Mesothelial cell of epicardium (in vitro differentiated cells): ENCODE data around the gene RAB8A. TPM values are rescaled to one million over a fixed set of nuclear protein-coding genes. Genes with fewer than 3 reads are reported as not detected.
"Not testable (repeated sequence)": the region's sequence is repeated elsewhere in the genome, so short reads cannot be mapped to it uniquely, and the experiment has no call there.

ENCODE experiments used
- DNase-seq, 2 experiments: peaks; one replicate each; pipeline ENCODE4 v3.0.0; 2021; ENCODE audit warnings: low spot score in 2 of 2; ENCODE audit not compliant: unreplicated experiment in 2 of 2
- H3K27ac Mint-ChIP-seq: 2 replicates; pipeline ENCODE4 v1.8.0; 2021; ENCODE audit warnings: mixed read lengths
- H3K27me3 Mint-ChIP-seq: 2 replicates; pipeline ENCODE4 v1.8.0; 2021; ENCODE audit warnings: low read depth, mixed read lengths
- H3K36me3 Mint-ChIP-seq: 2 replicates; pipeline ENCODE4 v1.8.0; 2021; ENCODE audit warnings: mixed read lengths
- H3K4me1 Mint-ChIP-seq: 2 replicates; pipeline ENCODE4 v1.8.0; 2021; ENCODE audit warnings: mixed read lengths
- H3K4me3 Mint-ChIP-seq: 2 replicates; pipeline ENCODE4 v1.8.0; 2021; ENCODE audit warnings: mild to moderate bottlenecking, moderate library complexity, mixed read lengths
- H3K9me3 Mint-ChIP-seq: 2 replicates; pipeline ENCODE4 v1.8.0; 2021; ENCODE audit warnings: mixed read lengths
- total RNA-seq: library from RNA; stranded (reverse); gene quantifications from 3 replicates; pipeline ENCODE4 v1.2.1, GENCODE V29; 2021
- TF ChIP-seq, protein P1 (sequence below): fragments of 200-600 bp; sonication (generic); IDR thresholded peaks from one replicate; pipeline ENCODE4 v1.5.0; 2021; ENCODE audit warnings: antibody characterized with exemption; ENCODE audit not compliant: unreplicated experiment

RAB8A gene
- total RNA-seq, 1 donor from 2014 or later, result 69.4 TPM

DNA sequence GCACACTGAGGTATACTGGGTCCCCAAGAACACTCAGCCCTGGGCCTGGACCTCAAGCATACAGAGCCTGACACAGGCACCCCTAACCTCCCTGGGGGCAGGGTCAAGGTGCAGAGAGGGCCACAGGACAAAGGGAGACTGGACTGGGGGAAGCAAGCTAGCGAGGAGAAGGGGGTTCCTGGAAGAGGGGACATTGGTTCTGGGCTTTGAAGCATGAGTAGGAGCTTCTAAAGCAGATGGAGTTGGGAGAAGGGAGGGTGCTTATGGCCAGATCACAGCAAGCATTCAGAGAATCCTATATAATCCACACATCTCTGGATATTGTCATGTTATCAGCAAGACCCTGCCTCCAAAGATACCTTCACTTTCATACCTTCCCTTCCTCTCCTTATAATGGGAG, 58.4 kb downstream of the RAB8A start:
- H3K4me3 Mint-ChIP-seq, result no peak overlapping the region
- DNase-seq, result no peak
- no peaks in the 10 kb centered on the region for H3K36me3 Mint-ChIP-seq
- TF ChIP-seq, protein P1, sequence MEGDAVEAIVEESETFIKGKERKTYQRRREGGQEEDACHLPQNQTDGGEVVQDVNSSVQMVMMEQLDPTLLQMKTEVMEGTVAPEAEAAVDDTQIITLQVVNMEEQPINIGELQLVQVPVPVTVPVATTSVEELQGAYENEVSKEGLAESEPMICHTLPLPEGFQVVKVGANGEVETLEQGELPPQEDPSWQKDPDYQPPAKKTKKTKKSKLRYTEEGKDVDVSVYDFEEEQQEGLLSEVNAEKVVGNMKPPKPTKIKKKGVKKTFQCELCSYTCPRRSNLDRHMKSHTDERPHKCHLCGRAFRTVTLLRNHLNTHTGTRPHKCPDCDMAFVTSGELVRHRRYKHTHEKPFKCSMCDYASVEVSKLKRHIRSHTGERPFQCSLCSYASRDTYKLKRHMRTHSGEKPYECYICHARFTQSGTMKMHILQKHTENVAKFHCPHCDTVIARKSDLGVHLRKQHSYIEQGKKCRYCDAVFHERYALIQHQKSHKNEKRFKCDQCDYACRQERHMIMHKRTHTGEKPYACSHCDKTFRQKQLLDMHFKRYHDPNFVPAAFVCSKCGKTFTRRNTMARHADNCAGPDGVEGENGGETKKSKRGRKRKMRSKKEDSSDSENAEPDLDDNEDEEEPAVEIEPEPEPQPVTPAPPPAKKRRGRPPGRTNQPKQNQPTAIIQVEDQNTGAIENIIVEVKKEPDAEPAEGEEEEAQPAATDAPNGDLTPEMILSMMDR, result no peak
- no peaks in the 10 kb centered on the region for H3K9me3 Mint-ChIP-seq
- peaks cover 5% of the 10 kb centered on the region for H3K4me1 Mint-ChIP-seq
- no peak overlapping the region for H3K27ac Mint-ChIP-seq
- no peaks in the 10 kb centered on the region for H3K27me3 Mint-ChIP-seq

DNA sequence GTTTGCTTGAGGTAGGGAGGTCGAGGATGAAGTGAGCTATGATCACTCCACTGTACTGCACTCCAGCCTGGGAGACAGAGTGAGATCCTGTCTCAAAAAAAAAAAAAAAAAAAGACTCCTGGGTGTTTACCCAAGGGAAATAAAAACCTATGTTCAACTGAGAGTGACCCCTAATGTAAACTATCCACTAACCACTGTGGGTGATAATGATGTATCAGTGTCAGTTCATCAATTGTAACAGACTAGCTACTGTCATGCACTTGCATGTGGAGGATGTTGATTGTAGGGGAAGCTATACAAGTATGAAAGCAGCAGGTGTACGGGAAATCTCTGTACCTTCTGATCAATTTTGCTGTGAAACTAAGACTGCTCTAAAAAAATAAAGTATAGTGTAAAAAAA, 64.3 kb downstream of the RAB8A start:
- Mint-ChIP-seq H3K36me3 (no peaks in the 10 kb centered on the region), H3K4me1 (peaks cover 7% of the 10 kb centered on the region), H3K27ac (no peak overlapping the region), H3K27me3 (no peaks in the 10 kb centered on the region), H3K9me3 (no peaks in the 10 kb centered on the region), H3K4me3 (no peak overlapping the region)
- TF ChIP-seq, protein P1, result no peak
- no peak for DNase-seq

DNA sequence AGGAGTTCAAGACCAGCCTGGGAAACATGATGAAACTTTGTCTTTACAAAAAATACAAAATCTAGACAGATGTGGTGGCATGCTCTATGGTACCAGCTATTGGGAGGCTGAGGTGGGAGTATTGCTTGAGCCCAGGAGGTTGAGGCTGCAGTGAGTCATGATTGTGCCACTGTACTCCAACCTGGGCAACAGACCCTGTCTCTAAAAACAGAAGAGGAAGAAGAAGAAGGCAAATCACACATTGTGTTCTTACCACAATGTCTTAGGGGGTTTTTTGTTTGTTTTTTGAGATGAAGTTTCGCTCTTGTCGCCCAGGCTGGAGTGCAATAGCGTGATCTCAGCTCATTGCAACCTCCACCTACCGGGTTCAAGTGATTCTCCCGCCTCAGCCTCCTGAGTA, 67.2 kb downstream of the RAB8A start:
- H3K27ac Mint-ChIP-seq, H3K4me1 Mint-ChIP-seq, H3K4me3 Mint-ChIP-seq, H3K36me3 Mint-ChIP-seq, DNase-seq, H3K27me3 Mint-ChIP-seq, H3K9me3 Mint-ChIP-seq: not testable (repeated sequence)

DNA sequence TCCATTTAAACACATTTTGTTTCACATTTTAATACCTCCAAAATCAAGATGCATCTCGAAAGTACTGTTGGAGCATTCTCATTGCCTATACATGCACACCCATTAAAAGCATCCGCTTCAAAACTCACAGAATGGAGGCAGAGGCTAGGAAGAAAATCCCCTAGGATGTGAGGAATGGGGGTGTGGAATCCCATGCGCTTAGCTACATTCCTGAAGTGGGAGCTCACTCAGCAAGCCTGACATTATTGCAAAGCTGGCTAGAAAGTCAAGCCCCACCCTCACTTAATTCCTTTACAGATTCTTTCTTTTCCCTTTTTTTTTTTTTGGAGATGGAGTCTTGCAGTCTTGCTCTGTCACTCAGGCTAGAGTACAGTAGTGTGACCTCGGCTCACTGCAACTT, 68.9 kb downstream of the RAB8A start:
- H3K9me3 Mint-ChIP-seq, result no peaks in the 10 kb centered on the region
- H3K4me1 Mint-ChIP-seq, result peaks cover 10% of the 10 kb centered on the region
- DNase-seq, result no peak
- no peaks in the 10 kb centered on the region for H3K36me3 Mint-ChIP-seq
- no peak overlapping the region for H3K27ac Mint-ChIP-seq
- no peak overlapping the region for H3K4me3 Mint-ChIP-seq
- H3K27me3 Mint-ChIP-seq, result no peaks in the 10 kb centered on the region
- TF ChIP-seq, protein P1, result no peak

Other genes starting within 250 kb of the RAB8A start
- not detected in 3 replicates for gene CYP4F2, start 213.8 kb upstream of the RAB8A start, total RNA-seq
- not detected in 3 replicates for gene CYP4F11, start 177.4 kb upstream of the RAB8A start, total RNA-seq
- gene OR10H4, start 162.9 kb upstream of the RAB8A start, total RNA-seq, result not detected in 3 replicates
- gene TPM4, start 35.4 kb upstream of the RAB8A start, total RNA-seq, result 561 to 582 TPM (median 564 TPM) in 3 replicates
- 0.27 to 0.38 TPM (median 0.32 TPM) in 3 replicates for gene HSH2D, start 31.8 kb downstream of the RAB8A start, total RNA-seq
- not detected in 3 replicates for gene CIB3, start 61.6 kb downstream of the RAB8A start, total RNA-seq
- 88.1 to 90.3 TPM (median 88.9 TPM) in 3 replicates for gene FAM32A, start 73.5 kb downstream of the RAB8A start, total RNA-seq
- gene AP1M1, start 86.0 kb downstream of the RAB8A start, total RNA-seq, result 48.4 to 53.9 TPM (median 49.4 TPM) in 3 replicates
- gene KLF2, start 212.9 kb downstream of the RAB8A start, total RNA-seq, result 10.9 to 12.8 TPM (median 12.3 TPM) in 3 replicates